Measurements from ENCODE around the gene PLEKHN1.

Gene PLEKHN1

GRCh38 chr1:929712-930632, 36.3 kb upstream of the PLEKHN1 start:
- DNase-seq = no peak

GRCh38 chr1:930633-931138, 35.6 kb upstream of the PLEKHN1 start:
- DNase-seq = no peak

GRCh38 chr1:931380-932172, 34.7 kb upstream of the PLEKHN1 start:
- peak in 1 of 2 experiments; percentile 10 for DNase-seq

- DNase-seq = no peak
These were observed 34.1 kb upstream of the PLEKHN1 start for GRCh38 chr1:932173-932510.

GRCh38 chr1:932776-933602, 33.3 kb upstream of the PLEKHN1 start:
- peak in 1 of 2 experiments; percentile 41 for DNase-seq

GRCh38 chr1:933603-933940, 32.7 kb upstream of the PLEKHN1 start:
- DNase-seq = no peak

- no peak for DNase-seq
These were observed 31.1 kb upstream of the PLEKHN1 start for GRCh38 chr1:934991-935750.

GRCh38 chr1:935751-936231, 30.5 kb upstream of the PLEKHN1 start:
- peak; percentile 52 to 80 for DNase-seq

GRCh38 chr1:936348-937264, 29.7 kb upstream of the PLEKHN1 start:
- no peak for DNase-seq

GRCh38 chr1:937521-937920, 28.8 kb upstream of the PLEKHN1 start:
- no peak for DNase-seq

- DNase-seq = no peak
These were observed 28.1 kb upstream of the PLEKHN1 start for GRCh38 chr1:938088-938683.

GRCh38 chr1:938711-939489, 27.4 kb upstream of the PLEKHN1 start:
- DNase-seq = no peak

- no peak for DNase-seq
These were observed 26.7 kb upstream of the PLEKHN1 start for GRCh38 chr1:939511-940106.

- peak; percentile 70 to 90 for DNase-seq
These were observed 25.9 kb upstream of the PLEKHN1 start for GRCh38 chr1:940107-941014.

- DNase-seq = no peak
These were observed 25.2 kb upstream of the PLEKHN1 start for GRCh38 chr1:941015-941587.

- DNase-seq = peak; percentile 83 to 95
These were observed 24.5 kb upstream of the PLEKHN1 start for GRCh38 chr1:941588-942383.

GRCh38 chr1:942411-942821, 23.9 kb upstream of the PLEKHN1 start:
- DNase-seq = peak in 1 of 2 experiments; percentile 36

All from NCI-H2081 (cell line).